Parathyroid adenoma (tissue), 2 donors: Measurements from ENCODE around the gene KCNA3.

Source experiments
- H2AFZ ChIP-seq: fragments of 300-600 bp; sonication (generic); one replicate; pipeline ENCODE4 v1.7.0; 2017; ENCODE audit warnings: antibody characterized with exemption, mild to moderate bottlenecking
- H3K27ac ChIP-seq: fragments of 300-600 bp; sonication (generic); one replicate; pipeline ENCODE4 v1.7.0; 2017
- H3K27me3 ChIP-seq: fragments of 300-600 bp; sonication (generic); one replicate; pipeline ENCODE4 v1.7.0; 2017; ENCODE audit warnings: low read length; ENCODE audit not compliant: control insufficient read depth, insufficient read depth
- H3K36me3 ChIP-seq: fragments of 300-600 bp; sonication (generic); one replicate; pipeline ENCODE4 v1.7.0; 2017; ENCODE audit warnings: low read length; ENCODE audit not compliant: control insufficient read depth, insufficient read depth
- H3K4me1 ChIP-seq: fragments of 300-600 bp; sonication (generic); one replicate; pipeline ENCODE4 v1.7.0; 2017; ENCODE audit warnings: control low read depth
- H3K4me2 ChIP-seq: fragments of 300-600 bp; sonication (generic); one replicate; pipeline ENCODE4 v1.7.0; 2017; ENCODE audit warnings: low read length
- H3K4me3 ChIP-seq: fragments of 300-600 bp; sonication (generic); one replicate; pipeline ENCODE4 v1.7.0; 2017; ENCODE audit warnings: low read depth, low read length
- H3K79me2 ChIP-seq: fragments of 300-600 bp; sonication (generic); one replicate; pipeline ENCODE4 v1.7.0; 2017; ENCODE audit warnings: control low read depth
- H3K9ac ChIP-seq: fragments of 300-600 bp; sonication (generic); one replicate; pipeline ENCODE4 v1.7.0; 2017; ENCODE audit warnings: mild to moderate bottlenecking
- H3K9me3 ChIP-seq: fragments of 300-600 bp; sonication (generic); one replicate; pipeline ENCODE4 v1.7.0; 2017; ENCODE audit warnings: low read length; ENCODE audit not compliant: control insufficient read depth
- TF ChIP-seq, protein P1 (sequence below): fragments of 300-600 bp; sonication (generic); IDR thresholded peaks from one replicate; pipeline ENCODE4 v1.7.0; 2017; ENCODE audit warnings: antibody characterized with exemption, mild to moderate bottlenecking
- donor health status: primary hyperparathyroidism.

Gene KCNA3

DNA sequence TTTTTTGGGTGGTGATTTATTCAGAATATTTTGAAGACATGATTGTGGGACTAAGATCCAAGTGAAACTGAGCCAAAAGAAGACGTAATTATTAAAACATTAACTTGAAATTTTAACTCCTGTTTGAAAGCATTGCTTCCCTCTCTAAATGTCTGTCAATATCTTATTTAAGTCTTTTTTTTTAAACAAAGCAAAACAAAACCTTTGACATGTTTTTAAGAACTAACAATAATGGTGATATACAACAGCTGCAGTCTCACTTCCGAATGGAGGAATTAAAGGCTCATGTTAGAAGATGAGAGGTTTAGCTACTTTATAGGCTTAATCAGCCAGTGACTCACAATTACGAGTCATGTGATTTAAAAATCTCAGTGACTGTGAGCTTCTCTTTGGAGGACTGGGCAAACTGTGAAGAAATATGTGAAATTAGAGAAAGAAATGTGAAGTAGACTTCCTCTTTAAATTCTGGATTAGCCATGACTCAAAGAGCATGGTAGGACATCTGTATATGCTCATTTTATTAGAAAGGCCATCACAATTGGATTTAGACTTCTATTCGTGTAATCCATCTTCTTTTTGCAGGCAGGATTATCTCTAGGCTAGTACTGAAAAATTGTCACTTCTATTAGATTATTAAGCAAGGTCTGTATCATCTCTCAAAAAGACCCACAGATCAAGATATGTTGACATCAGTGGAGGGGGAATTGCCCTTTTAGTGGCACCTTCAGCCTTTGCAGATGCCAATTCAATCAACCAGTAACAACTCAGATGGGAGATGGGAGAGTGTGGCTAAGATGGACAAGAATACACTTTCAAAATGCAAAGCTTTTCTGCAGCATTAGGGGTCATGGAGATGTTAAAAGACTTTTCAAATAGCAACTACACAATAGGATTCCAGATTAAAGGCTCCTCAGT lies 28.7 kb downstream of the KCNA3 start:
- no peak overlapping the region for H2AFZ ChIP-seq
- H3K9ac ChIP-seq, result no peak overlapping the region
- no peaks in the 10 kb centered on the region for H3K79me2 ChIP-seq
- TF ChIP-seq, protein P1, sequence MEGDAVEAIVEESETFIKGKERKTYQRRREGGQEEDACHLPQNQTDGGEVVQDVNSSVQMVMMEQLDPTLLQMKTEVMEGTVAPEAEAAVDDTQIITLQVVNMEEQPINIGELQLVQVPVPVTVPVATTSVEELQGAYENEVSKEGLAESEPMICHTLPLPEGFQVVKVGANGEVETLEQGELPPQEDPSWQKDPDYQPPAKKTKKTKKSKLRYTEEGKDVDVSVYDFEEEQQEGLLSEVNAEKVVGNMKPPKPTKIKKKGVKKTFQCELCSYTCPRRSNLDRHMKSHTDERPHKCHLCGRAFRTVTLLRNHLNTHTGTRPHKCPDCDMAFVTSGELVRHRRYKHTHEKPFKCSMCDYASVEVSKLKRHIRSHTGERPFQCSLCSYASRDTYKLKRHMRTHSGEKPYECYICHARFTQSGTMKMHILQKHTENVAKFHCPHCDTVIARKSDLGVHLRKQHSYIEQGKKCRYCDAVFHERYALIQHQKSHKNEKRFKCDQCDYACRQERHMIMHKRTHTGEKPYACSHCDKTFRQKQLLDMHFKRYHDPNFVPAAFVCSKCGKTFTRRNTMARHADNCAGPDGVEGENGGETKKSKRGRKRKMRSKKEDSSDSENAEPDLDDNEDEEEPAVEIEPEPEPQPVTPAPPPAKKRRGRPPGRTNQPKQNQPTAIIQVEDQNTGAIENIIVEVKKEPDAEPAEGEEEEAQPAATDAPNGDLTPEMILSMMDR, result no peak
- no peak overlapping the region for H3K4me3 ChIP-seq
- H3K27me3 ChIP-seq, result no peaks in the 10 kb centered on the region
- no peaks in the 10 kb centered on the region for H3K4me1 ChIP-seq
- no peak overlapping the region for H3K27ac ChIP-seq
- H3K9me3 ChIP-seq, result no peaks in the 10 kb centered on the region
- H3K4me2 ChIP-seq, result no peak overlapping the region
- no peaks in the 10 kb centered on the region for H3K36me3 ChIP-seq

DNA sequence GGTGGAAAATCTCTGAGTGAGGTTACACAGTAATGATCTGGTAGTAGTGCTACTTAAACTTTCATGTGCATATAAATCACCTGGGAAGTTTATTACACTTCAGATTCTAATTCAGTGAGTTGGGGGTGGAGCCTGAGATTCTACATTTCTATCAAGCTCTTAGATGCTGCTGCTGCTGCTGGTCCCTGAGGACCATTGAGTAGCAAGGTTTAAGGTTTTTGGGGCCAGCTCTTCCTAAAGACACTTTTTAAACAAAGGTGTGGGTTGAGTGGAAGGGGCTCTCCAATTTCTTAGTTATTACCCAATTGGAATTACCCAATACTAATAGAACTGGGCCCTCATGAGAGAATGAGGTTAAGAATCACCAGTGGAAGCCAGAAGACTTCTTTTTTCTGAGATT lies 29.5 kb downstream of the KCNA3 start:
- TF ChIP-seq, protein P1, result no peak
- no peaks in the 10 kb centered on the region for H3K27me3 ChIP-seq
- no peak overlapping the region for H2AFZ ChIP-seq
- H3K79me2 ChIP-seq, result no peaks in the 10 kb centered on the region
- H3K4me2 ChIP-seq, result no peak overlapping the region
- no peak overlapping the region for H3K9ac ChIP-seq
- no peaks in the 10 kb centered on the region for H3K4me1 ChIP-seq
- no peak overlapping the region for H3K4me3 ChIP-seq
- H3K27ac ChIP-seq, result no peak overlapping the region
- no peaks in the 10 kb centered on the region for H3K36me3 ChIP-seq
- H3K9me3 ChIP-seq, result no peaks in the 10 kb centered on the region

DNA sequence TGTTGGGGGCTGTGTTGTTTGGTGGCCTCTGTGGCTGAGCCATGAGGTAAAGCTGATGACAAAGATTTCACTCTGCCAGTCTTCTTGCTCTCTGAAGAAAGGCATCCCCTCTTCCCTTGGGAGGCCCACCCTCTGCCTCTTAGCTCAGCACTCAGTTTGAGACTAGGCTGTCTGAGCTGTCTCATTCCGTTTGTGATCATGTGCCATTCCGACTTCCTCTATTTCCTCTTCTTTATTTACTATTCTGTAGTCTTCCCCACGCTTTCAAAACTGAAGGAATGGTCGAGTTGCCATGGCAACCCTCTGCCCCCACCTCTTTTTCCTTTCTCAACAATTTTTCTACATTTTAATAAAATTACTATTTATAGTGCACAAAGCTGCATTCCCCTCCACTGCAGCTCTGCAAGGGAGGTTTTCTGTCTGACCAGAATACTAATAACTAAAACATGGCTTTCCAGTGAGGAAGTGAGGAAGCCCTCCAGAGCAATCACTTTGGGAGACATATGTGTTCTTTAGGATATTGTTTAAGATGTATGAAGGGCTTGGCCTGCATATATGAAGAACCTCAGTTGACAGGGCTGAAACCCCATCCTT lies 30.8 kb downstream of the KCNA3 start:
- H3K27me3 ChIP-seq, result no peaks in the 10 kb centered on the region

DNA sequence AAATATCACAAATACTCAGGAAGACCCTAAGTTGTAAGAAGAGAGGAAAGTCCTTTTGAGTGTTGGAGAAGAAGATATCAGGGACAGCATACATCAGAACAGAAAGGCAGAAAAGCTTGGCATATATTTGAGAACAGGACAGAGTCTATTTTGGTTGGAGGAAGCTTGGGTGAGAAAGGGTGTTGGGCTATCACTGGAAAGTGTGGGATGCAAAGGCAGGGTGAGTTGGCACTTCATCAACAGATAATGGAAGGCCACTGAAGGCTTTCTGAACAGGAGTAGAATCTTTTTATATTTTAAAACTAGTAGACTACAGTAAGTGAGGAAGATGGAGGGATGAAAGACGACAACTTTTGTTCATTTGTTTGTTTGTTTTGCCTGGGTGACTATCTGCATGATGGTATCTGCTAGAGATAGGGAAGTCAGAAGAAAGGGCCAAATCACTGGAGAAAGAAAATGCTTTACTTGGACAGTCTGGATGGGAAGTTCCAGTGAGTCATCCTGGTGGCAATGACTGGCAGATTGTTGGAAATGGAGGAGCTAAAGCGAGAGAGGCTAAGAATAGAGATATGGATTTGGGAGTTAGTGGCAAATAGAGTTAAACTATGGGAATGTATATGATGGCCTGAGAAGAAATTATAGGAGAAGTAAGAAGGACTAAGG lies 34.9 kb downstream of the KCNA3 start:
- Histone ChIP-seq H2AFZ (no peak overlapping the region), H3K4me2 (no peak overlapping the region), H3K27ac (no peak overlapping the region), H3K27me3 (no peaks in the 10 kb centered on the region), H3K9me3 (no peaks in the 10 kb centered on the region), H3K4me1 (no peaks in the 10 kb centered on the region), H3K9ac (no peak overlapping the region), H3K36me3 (no peaks in the 10 kb centered on the region), H3K79me2 (no peaks in the 10 kb centered on the region), H3K4me3 (no peak overlapping the region)
- TF ChIP-seq, protein P1, result no peak

More for the DNA sequence above, 30.8 kb downstream of the KCNA3 start:
- Histone ChIP-seq H3K4me2 (no peak overlapping the region), H3K4me3 (no peak overlapping the region), H3K79me2 (no peaks in the 10 kb centered on the region), H3K36me3 (no peaks in the 10 kb centered on the region), H3K9ac (no peak overlapping the region), H3K27ac (no peak overlapping the region), H3K9me3 (no peaks in the 10 kb centered on the region), H3K4me1 (no peaks in the 10 kb centered on the region), H2AFZ (no peak overlapping the region)
- TF ChIP-seq, protein P1, result no peak
